ENCODE data around the gene RTBDN.

GRCh38 chr19:12872255-12872654, 37.9 kb upstream of the RTBDN start:
- TF ChIP-seq CTCF (IDR thresholded peaks at IDR 0.05), result no peak
- no peak for TF ChIP-seq POLR2A (IDR thresholded peaks at IDR 0.05)
